Measurements from ENCODE around the gene SYT1.

SYT1 gene

DNA sequence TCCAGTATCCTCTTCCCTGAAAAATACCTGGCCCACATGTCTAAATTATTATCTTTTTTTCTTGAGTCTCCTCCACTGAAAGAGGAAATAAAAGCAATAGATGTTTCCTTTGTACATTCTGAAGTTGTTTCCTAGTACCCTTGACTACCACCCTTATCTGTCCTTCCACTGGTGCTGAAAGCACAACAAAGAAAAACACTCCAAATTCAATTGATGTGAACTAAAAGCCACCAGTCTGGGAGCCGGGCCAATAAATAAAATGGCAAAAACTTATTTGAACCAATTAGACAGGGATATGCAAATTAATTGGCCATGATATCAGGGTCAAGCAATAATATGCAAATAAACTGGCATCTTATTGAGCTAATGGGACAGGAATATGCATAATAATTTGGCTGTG lies 495.7 kb downstream of the SYT1 start:
- TF ChIP-seq, protein P1, sequence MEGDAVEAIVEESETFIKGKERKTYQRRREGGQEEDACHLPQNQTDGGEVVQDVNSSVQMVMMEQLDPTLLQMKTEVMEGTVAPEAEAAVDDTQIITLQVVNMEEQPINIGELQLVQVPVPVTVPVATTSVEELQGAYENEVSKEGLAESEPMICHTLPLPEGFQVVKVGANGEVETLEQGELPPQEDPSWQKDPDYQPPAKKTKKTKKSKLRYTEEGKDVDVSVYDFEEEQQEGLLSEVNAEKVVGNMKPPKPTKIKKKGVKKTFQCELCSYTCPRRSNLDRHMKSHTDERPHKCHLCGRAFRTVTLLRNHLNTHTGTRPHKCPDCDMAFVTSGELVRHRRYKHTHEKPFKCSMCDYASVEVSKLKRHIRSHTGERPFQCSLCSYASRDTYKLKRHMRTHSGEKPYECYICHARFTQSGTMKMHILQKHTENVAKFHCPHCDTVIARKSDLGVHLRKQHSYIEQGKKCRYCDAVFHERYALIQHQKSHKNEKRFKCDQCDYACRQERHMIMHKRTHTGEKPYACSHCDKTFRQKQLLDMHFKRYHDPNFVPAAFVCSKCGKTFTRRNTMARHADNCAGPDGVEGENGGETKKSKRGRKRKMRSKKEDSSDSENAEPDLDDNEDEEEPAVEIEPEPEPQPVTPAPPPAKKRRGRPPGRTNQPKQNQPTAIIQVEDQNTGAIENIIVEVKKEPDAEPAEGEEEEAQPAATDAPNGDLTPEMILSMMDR (conservative IDR thresholded peaks at IDR 0.05; ENCODE audit: low read length), result no peak
- H3K4me3 ChIP-seq (ENCODE audit: low read length), result no peak overlapping the region
- DNase-seq (ENCODE audit: low read depth), result no peak

DNA sequence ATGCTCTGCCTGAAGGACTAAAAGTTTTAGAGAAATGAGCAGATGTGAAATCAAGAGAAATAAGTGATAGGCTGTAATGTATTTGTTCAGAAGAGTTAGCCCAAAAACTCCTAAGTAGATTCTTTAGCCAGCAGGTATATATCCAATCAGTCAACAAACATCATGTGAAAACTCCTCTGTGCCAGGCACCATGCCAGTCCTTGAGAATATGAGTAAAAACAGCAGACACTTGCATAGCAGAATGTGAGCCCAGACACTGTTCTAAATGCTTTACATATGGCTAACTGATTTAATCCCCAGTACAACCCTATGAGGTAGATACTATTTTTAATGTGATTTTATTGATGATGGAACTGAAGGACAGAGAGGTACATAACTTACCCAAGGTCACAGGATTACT lies 496.4 kb downstream of the SYT1 start:
- H3K4me3 ChIP-seq (ENCODE audit: low read length), result no peak overlapping the region
- TF ChIP-seq, protein P1 (conservative IDR thresholded peaks at IDR 0.05; ENCODE audit: low read length), result no peak
- no peak for DNase-seq (ENCODE audit: low read depth)

DNA sequence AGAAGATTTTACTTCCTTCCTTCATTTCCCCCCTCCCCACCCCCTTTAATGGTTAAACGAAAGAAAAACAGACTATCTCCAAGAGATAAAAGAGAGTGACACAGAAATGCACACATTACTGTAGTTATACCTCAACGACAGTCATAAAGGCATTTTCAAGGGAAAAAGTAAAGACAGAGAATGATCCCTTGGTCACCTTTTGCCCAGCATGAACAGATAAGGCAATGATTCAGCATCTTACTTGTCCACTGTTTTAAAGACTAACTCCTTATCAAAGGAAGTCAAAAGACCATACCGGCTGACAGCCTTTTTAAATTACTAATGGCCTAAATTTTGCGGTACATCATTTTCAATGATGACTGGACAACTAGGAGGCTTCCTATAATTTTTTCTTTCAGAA lies 499.6 kb downstream of the SYT1 start:
- H3K4me3 ChIP-seq (ENCODE audit: low read length), result no peak overlapping the region
- TF ChIP-seq, protein P1 (conservative IDR thresholded peaks at IDR 0.05; ENCODE audit: low read length), result no peak
- DNase-seq (ENCODE audit: low read depth), result no peak

DNA sequence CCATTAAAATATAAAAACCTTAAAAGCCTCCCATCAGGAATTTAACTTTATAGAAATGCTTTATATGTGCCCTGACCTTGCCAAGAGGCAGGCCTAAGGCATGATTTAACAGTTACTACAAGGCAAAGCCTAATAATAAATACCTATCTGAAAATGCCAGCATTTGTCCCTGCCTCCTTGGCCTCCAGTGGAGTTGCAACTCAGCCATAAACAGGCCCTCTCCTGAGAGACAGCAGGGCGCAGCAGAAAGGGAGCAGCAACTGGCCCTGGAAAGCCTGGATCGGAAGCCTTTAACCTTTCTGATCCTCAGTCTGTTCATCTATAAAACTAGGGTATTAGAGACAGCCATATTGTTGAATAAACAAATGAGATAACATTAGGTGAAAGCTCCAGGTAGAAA lies 501.8 kb downstream of the SYT1 start:
- DNase-seq (ENCODE audit: low read depth), result no peak
- H3K4me3 ChIP-seq (ENCODE audit: low read length), result no peak overlapping the region
- TF ChIP-seq, protein P1 (conservative IDR thresholded peaks at IDR 0.05; ENCODE audit: low read length), result no peak

DNA sequence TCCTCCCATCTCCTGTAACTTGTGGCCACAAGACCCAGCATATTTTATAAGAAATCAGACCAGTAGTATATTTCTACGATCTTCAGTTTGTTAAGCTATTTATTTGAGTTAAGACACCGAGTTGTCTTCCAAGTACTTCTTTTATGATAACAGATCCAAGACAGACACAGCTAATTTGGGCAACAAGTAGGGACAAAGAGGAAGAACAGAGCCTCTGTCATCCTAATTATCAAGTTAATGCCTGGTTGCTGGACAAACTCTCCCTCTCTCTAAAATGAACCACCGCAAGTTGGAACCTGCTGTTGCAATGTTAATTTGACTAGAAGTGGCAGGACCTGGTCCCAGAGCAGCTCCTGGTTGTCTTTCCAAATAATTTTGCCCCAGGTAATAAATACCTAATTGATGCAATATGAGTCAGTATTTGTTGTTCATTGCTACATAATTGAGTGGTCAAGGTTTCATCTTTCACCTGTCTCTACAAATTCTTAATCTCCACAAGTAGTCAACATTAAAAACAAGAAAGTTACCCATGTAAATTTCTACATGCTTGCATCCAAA lies 502.5 kb downstream of the SYT1 start:
- TF ChIP-seq, protein P1 (conservative IDR thresholded peaks at IDR 0.05; ENCODE audit: low read length), result no peak
- no peak for DNase-seq (ENCODE audit: low read depth)
- H3K4me3 ChIP-seq (ENCODE audit: low read length), result no peak overlapping the region

DNA sequence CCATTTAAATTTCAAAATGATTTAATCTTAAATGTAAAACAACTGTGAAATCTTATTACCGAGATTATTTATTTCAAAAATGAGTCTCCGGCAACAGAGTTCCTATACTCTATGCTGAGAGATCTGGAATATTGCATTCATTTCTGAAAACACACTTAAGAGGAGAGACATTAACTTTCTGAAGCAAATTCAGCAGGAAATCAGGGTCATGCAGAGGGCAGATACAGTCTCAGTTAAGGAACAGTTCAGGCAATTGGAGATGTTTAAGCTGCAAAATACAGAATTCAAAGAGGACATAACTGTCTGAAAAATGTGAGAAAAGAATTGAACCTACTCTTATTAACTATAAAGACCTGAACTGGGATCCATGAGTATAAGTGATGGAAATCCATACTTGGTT lies 505.4 kb downstream of the SYT1 start:
- no peak for DNase-seq (ENCODE audit: low read depth)
- TF ChIP-seq, protein P1 (conservative IDR thresholded peaks at IDR 0.05; ENCODE audit: low read length), result no peak
- no peak overlapping the region for H3K4me3 ChIP-seq (ENCODE audit: low read length)

DNA sequence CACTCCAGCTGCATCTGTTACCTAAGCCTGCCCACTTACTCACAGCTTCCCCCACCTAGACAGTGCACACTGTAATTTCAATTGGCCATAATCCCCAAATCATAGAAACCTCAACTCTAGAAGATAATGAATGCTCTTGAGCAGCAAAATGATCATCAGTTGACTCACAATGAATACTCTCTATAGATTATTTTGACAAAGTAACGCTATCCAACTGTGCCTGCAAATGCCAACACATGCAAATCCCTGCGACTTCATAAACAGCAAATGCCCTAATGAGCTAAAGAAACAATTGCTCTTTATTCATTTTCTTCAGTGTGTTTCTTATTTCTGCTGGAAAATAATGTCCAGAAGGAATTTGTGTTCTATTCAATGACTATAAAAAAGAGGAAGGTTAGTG lies 506.7 kb downstream of the SYT1 start:
- DNase-seq (ENCODE audit: low read depth), result no peak
- no peak overlapping the region for H3K4me3 ChIP-seq (ENCODE audit: low read length)
- TF ChIP-seq, protein P1 (conservative IDR thresholded peaks at IDR 0.05; ENCODE audit: low read length), result no peak

All from AG10803 (cell line).